HG02588 (cell line): ENCODE measurements around the gene MRPL48.
"Not testable (repeated sequence)": the region's sequence is repeated elsewhere in the genome, so short reads cannot be mapped to it uniquely, and the experiment has no call there.

Experiments used
- ATAC-seq: cut with Tn5 transposase; IDR thresholded peaks from one replicate; pipeline ENCODE4 v1.9.1; 2021; ENCODE audit warnings: mild to moderate bottlenecking, moderate library complexity; ENCODE audit not compliant: unreplicated experiment

Gene MRPL48

GRCh38 chr11:73779084-73779902, 8.4 kb upstream of the MRPL48 start:
- peak; percentile 98 for ATAC-seq

GRCh38 chr11:73781303-73781702, 6.4 kb upstream of the MRPL48 start:
- no peak for ATAC-seq

- ATAC-seq, result no peak
Observed at GRCh38 chr11:73783483-73784020, 4.1 kb upstream of the MRPL48 start.

DNA sequence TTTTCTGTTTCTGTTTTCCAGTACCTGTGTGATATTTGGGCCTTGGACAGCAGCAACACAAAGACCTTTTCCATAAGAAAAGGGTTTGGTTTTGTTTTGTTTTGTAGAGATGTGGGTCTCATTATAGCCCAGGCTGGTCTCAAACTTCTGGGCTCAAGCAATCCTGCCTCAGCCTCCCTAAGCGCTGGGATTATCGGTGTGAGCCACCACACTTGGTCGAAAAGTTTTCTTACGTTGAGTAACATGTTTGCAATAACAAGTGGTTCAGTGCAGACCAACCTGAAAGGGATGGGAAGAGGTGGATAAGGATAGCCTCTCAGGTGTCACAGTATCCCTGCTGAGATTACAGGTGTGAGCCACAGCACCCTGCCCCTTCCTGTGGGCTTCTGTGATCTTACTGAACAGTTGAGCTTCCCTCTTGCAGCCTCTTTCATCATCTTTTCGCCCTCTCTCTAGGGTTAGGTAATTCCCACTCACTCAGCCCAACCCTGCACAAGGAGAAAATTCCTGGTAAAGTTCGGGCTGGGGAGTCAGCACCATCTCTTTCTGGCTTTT, 3.5 kb upstream of the MRPL48 start:
- ATAC-seq, result no peak

DNA sequence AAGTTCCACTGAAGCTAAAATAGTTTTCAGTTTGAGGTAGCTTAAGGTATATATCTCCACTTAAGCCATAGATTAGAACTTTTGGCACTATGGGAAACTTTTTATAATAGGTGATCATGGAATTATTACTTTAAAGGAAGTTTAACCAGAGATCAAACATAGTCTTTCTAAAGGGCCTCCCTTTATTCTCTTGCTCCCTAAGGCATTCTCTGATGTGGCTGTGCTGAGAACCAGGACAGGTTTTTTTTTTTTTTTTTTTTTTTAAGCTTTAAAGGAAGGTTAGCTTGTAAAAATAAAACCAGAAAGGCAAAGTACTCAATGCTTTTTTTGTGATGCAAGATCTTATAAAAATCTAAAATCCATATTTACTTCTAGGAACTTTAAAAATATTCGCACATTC, 2.9 kb upstream of the MRPL48 start:
- no peak for ATAC-seq

DNA sequence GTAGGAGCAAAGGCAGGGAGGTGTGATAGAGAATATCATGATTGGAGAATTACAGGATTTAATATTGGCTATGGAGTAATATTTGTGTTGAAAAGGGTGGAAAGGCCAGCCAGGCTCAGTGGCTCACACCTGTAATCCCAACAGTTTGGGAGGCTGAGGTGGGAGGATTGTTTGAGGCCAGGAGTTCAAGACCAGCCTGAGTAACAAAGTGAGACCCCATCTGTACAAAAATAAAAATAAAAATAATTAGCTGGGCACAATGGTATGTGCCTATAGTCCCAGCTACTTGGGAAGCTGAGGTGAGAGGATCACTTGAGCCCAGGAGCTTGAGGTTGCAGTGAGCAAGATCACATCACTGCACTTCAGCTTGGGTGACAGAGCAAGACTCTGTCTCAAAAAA, 2.2 kb upstream of the MRPL48 start:
- ATAC-seq, result not testable (repeated sequence)

DNA sequence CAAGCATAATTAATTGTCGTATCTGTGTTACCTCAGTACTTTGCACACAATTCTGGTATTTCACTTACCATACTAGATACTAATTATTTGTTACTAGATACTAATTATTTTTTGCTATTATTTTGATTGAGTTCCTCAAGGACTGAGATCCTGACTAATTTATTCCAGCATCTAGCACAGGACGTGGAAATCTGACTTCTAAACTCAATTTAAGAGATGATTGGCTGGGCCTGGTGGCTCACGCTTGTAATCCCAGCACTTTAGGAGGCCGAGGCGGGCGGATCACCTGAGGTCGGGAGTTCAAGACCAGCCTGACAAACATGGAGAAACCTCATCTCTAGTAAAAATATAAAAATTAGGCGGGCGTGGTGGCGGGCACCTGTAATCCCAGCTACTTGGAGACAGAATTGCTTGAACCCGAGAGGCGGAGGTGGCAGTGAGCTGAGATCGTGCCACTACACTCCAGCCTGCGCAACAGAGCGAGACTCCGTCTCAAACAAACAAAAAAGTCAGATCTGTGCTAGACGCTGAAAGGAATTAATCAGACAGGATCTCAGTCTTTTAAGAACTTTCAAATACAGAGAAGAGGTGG, 527 bp upstream of the MRPL48 start:
- ATAC-seq, result no peak

GRCh38 chr11:73789279-73789670, 1.6 kb downstream of the MRPL48 start:
- ATAC-seq, result no peak

DNA sequence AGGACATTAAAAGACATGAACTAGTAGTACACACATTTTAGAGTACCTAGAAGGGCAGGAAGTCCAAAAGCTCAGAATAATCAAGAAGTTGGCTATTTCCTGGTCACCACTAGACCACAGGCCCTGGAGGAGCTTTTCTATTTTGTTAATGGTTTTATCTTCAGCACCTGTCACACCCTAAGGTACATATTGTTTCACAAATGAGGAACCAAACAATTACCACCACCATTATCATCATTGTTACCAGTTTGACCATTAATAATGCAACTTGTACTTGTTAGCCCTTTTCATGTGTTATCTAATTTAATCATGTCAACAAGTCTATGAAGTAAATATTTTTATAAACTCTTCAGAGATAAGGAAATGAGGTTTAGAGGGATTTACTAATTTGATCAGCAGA, 4.9 kb downstream of the MRPL48 start:
- no peak for ATAC-seq

- no peak for ATAC-seq
Observed at GRCh38 chr11:73795925-73796632, 8.4 kb downstream of the MRPL48 start.

- ATAC-seq, result no peak
Observed at GRCh38 chr11:73797457-73797856, 9.8 kb downstream of the MRPL48 start.

DNA sequence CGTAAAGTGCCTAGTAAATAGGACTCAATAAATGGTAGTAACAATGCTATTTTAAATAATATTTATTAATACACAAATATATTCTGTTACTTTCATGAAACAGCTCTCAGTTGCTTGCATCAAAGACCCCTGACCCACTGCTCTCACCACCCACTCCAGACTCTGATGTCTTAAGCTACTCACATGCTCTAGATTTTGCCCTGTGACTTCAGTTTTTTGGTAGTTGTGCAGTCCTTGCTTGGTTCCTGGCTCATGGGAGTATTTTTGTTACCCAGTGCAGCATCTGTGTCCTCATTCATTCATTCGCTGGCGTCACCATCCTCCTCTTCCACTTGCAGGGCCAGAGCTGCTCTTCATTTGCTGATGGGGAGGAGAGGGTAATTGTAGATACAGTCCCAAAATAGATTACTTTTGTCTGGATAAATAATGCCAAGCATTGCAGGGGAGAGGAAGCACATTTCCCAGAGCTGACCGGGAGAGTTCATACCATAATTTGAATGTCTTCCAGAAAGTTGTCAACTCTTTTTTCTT, 12.7 kb downstream of the MRPL48 start:
- no peak for ATAC-seq

DNA sequence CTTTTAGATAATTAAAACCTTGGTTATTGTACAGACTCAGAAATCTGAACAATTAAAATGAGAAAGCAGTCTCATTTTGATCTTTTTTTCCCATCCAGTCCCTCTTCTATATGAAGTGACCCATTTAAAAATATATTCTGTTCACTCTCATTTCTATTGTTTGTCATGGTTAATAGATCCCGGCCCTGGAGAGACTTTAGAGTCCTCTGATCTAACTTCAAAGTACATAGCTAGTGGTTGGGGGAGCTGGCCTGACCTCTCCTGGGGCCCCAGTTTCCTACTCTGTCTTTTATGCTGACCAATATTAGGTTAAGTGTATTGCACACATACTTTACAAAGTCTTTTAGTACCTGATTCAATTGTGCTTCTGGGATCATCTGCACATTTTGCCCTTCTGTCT, 13.5 kb downstream of the MRPL48 start:
- no peak for ATAC-seq

GRCh38 chr11:73804712-73805111, 17.0 kb downstream of the MRPL48 start:
- no peak for ATAC-seq

DNA sequence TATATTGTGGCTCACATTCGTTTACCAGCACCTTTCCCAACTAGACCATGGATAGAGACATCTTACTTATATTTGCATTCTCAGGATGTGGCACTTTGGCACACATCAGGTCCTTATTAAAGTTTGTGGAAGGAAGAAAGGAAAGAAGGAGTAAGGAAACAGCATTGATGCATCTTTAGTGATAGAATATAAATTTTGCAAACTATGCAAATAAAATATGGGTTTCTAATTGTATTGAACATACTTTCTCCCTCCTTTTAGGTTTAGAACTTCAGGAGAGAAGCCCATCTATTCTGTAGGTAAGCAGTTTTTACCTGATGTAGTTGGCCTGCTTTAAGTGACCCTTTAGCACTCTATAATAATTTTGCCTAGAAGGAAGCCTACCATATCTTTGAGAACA, 20.4 kb downstream of the MRPL48 start:
- ATAC-seq, result no peak

GRCh38 chr11:73810637-73811036, 23.0 kb downstream of the MRPL48 start:
- no peak for ATAC-seq

DNA sequence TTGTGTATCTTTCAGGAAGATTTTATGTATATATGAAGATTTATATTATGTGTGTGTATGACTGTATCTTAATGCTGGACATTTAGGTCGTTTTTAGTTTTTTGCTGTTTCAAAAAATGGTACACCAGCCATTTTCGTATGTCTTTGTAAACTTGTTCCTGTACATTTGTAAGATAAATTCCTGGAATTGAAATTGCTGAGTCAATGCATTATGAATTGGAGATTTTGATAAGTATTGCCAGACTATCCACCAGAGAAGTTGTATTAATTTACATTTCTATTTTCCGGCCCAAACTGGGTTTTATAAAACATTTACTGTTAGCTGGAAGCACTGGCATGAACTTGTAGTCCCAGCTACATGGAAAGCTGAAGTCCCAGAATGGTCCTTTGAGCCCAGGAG, 24.6 kb downstream of the MRPL48 start:
- no peak for ATAC-seq

DNA sequence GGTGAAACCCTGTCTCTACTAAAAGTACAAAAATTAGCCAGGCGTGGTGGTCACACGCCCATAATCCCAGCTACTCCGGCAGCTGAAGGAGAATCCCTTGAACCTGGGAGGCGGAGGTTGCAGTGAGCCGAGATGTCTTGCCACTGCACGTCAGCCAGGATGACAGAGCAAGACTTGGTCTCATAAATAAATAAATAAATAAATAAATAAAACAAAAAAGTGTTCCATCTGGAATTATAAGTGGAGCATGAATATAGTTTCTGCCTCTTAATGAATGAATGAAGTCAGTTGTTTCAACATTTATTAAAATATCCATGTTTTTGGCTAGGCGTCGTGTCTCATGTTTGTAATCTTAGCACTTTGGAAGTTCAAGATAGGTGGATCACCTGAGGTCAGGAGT, 27.1 kb downstream of the MRPL48 start:
- ATAC-seq, result no peak

DNA sequence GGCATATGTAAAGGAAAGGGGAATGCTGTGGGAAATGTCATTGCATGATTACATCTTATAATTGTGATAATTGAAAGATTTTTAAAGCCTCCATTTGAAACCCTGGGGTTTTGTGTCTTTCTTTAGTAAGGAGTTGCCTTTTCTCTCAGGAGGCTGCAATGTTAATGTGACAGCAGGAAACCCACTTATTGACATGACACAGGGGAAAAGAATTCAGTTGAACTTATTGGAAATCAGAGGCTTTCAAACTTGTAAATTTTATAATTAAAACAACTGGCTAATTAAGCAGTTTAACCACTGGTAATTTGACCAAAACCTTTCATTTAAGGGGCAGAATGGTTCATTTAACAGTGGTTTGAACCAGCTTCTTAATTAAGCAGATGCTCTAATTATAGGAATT, 31.2 kb downstream of the MRPL48 start:
- ATAC-seq, result no peak

DNA sequence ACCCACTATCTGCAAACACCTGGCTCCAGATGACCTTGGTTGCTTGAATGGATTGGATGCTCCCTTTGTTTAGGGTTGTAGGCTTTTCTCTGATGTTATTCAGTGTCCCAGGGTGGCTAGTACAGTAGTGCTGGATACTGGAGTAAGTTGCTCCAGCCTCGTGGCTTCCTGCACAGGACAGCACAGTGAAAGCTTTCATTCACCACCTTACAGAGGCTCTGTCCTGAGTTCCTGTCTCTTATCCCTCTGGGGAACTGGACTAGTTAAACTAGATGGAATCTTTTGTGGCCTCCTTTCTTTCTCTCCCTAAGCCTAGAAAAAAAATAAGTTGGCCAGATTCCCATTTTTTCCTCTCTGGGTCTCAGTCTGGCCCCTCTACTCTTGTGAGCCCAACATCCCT, 42.6 kb downstream of the MRPL48 start:
- no peak for ATAC-seq

DNA sequence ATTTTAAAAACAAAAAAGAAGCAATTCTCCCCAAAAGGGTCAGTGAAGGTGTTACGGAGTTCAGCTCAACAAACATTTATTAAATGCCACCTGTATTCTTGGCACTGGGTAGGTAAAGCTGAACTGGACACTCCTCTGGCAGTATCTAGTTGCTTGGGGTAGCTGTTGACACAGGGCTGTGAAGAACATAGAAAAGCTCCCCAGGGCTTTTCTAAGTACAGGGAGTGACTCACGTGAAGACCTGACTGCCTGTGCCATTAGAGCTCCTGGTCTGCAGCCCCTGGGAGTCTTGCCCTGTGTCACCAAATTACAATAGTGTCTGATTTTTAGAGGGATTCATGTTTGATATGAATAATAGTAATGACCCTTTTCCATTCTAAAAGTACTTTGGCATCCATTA, 45.4 kb downstream of the MRPL48 start:
- no peak for ATAC-seq
